HCT116 (cell line): ENCODE results near the gene TRMU.

Experiments
- CTCF ChIP-seq, 3 experiments: fragments of 200-600 bp in 1 of 3; sonication (generic) in 1 of 3; IDR thresholded peaks in 2 of 3; conservative IDR thresholded peaks in 1 of 3; 2 replicates each; pipeline ENCODE4 v1.5.1; 2012 to 2017; ENCODE audit warnings: low read depth in 2 of 3, low read length in 2 of 3, antibody characterized with exemption in 1 of 3, borderline replicate concordance in 1 of 3, control low read depth in 1 of 3, mild to moderate bottlenecking in 1 of 3, mixed read lengths in 1 of 3, mixed run types in 1 of 3, moderate library complexity in 1 of 3; ENCODE audit not compliant: insufficient read depth in 1 of 3
- EZH2 ChIP-seq: fragments of 200-600 bp; sonication (generic); IDR thresholded peaks from 2 replicates; pipeline ENCODE4 v1.6.1; 2017; ENCODE audit warnings: antibody characterized with exemption, mixed run types
- EZH2phosphoT487 ChIP-seq: fragments of 200-600 bp; IDR thresholded peaks from 2 replicates; pipeline ENCODE4 v1.6.1; 2018; ENCODE audit warnings: antibody characterized with exemption, borderline replicate concordance
- POLR2A ChIP-seq: IDR thresholded peaks from 2 replicates; pipeline ENCODE4 v1.7.0; 2011; ENCODE audit warnings: borderline replicate concordance; ENCODE audit not compliant: insufficient read depth, insufficient read length; ENCODE audit errors: extremely low read depth
- POLR2AphosphoS5 ChIP-seq: IDR thresholded peaks from 2 replicates; pipeline ENCODE4 v1.6.1; 2011; ENCODE audit warnings: mild to moderate bottlenecking, low read depth, low read length, moderate library complexity
- YY1 ChIP-seq: IDR thresholded peaks from 2 replicates; pipeline ENCODE4 v1.6.1; 2011; ENCODE audit warnings: low read length, low read depth, moderate library complexity, mild to moderate bottlenecking; ENCODE audit not compliant: insufficient replicate concordance; ENCODE audit errors: extremely low read depth
- TF ChIP-seq, protein P1 (sequence below): IDR thresholded peaks from 2 replicates; pipeline ENCODE4 v1.6.1; 2012; ENCODE audit warnings: low read depth

GRCh38 chr22:46350646-46351045, 15.1 kb downstream of the TRMU start:
- TF ChIP-seq POLR2A (no peak), POLR2AphosphoS5 (no peak), EZH2phosphoT487 (no peak), EZH2 (no peak), CTCF (IDR thresholded peaks at IDR 0.05 in 2 of 3, conservative IDR thresholded peaks at IDR 0.05 in 1 of 3; ENCODE audit: borderline replicate concordance in 1 of 3, insufficient read depth in 1 of 3, low read depth in 2 of 3, low read length in 2 of 3) (no peak), YY1 (no peak)
- TF ChIP-seq, protein P1, sequence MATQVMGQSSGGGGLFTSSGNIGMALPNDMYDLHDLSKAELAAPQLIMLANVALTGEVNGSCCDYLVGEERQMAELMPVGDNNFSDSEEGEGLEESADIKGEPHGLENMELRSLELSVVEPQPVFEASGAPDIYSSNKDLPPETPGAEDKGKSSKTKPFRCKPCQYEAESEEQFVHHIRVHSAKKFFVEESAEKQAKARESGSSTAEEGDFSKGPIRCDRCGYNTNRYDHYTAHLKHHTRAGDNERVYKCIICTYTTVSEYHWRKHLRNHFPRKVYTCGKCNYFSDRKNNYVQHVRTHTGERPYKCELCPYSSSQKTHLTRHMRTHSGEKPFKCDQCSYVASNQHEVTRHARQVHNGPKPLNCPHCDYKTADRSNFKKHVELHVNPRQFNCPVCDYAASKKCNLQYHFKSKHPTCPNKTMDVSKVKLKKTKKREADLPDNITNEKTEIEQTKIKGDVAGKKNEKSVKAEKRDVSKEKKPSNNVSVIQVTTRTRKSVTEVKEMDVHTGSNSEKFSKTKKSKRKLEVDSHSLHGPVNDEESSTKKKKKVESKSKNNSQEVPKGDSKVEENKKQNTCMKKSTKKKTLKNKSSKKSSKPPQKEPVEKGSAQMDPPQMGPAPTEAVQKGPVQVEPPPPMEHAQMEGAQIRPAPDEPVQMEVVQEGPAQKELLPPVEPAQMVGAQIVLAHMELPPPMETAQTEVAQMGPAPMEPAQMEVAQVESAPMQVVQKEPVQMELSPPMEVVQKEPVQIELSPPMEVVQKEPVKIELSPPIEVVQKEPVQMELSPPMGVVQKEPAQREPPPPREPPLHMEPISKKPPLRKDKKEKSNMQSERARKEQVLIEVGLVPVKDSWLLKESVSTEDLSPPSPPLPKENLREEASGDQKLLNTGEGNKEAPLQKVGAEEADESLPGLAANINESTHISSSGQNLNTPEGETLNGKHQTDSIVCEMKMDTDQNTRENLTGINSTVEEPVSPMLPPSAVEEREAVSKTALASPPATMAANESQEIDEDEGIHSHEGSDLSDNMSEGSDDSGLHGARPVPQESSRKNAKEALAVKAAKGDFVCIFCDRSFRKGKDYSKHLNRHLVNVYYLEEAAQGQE = no peak
